HG02938 (cell line): Measurements from ENCODE around the gene RUSF1.
"Not testable (repeated sequence)": the region's sequence is repeated elsewhere in the genome, so short reads cannot be mapped to it uniquely, and the experiment has no call there.

Experiments
- ATAC-seq: cut with Tn5 transposase; IDR thresholded peaks from one replicate; pipeline ENCODE4 v1.9.1; 2021; ENCODE audit warnings: mild to moderate bottlenecking, moderate library complexity; ENCODE audit not compliant: unreplicated experiment

RUSF1 gene

DNA sequence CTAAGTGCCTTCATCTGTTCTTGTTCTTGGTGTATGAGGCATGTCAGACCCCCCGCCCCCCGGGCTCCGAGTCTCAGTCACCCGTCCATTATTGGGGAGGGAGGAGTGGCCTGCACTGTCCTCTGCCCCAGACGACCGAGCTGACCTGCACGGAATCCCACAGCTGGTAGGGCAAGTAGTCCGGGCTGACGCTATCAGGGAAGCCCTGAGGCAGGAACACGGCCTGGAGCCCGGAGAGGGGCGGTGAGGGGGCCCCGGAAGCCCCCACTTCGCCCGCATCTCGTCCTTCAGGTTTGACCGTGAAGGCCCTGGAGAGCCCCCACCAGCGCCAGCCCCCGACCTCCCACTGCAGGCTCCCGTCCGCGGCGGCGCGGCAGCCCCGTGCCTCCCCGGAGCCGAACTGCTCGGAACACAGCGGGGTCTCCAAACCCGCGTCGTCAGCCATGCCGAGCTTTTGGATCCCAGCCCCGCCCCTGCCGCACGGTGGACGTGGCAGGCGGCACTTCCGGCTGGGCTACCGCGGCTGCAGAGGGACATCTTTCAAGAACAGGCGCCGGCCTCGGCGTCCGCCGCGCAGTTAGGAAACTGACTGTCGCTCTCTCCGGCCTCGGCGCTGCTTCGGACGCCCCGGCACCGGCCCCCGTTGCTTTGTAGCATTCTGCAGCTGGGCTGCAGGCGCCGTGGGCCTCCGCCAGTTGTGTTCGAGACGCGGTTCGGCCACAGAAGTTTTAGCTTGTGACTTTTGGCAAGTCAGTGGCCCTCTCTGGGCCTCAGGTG, at the start of gene RUSF1:
Gene RUSF1, minus strand, starts transcription at position 463 of the 777 bp plus-strand sequence. Its CDS starts 18 bp downstream, at position 445.
- peak; percentile 80 for ATAC-seq

DNA sequence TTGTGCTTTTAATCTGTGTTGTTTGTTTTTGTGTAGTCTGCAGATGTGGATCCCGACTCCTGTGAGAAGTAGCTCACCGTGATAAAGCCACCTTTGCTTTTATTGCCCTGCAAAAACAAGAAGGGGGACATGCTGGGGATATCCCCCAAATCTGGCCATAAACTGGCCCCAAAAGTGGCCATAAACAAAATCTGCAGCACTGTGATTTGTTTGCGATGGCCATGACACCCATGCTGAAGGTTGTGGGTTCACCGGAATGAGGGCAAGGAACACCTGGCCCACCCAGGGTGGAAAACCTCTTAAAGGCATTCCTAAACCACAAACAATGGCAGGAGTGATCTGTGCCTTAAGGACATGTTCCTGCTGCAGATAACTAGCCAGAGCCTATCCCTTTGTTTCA, 34.6 kb upstream of the RUSF1 start:
- ATAC-seq = no peak

DNA sequence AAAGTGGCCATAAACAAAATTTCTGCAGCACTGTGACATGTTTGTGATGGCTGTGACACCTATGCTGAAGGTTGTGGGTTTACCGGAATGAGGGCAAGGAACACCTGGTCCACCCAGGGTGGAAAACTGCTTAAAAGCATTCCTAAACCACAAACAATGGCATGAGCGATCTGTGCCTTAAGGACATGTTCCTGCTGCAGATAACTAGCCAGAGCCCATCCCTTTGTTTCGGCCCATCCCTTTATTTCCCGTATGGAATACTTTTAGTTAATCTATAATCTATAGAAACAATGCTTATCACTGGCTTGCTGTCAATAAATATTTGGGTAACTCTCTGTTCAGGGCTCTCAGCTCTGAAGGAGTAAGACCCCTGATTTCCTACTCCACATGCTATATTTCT, 31.6 kb upstream of the RUSF1 start:
- not testable (repeated sequence) for ATAC-seq

DNA sequence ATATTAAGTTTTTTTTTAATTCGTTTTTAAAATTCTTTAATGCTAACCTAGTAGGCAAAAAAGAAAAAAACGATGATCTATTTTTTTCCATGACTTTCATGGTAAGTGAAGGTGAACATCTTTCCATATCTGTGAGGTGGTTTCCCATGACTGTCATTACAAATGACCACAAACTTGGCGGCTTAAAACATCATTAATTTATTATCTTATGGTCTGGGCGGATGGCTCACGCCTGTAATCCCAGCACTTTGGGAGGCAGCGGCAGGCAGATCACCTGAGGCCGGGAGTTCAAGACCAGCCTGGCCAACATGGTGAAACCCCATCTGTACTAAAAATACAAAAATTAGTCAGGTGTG, 30.0 kb upstream of the RUSF1 start:
- not testable (repeated sequence) for ATAC-seq

DNA sequence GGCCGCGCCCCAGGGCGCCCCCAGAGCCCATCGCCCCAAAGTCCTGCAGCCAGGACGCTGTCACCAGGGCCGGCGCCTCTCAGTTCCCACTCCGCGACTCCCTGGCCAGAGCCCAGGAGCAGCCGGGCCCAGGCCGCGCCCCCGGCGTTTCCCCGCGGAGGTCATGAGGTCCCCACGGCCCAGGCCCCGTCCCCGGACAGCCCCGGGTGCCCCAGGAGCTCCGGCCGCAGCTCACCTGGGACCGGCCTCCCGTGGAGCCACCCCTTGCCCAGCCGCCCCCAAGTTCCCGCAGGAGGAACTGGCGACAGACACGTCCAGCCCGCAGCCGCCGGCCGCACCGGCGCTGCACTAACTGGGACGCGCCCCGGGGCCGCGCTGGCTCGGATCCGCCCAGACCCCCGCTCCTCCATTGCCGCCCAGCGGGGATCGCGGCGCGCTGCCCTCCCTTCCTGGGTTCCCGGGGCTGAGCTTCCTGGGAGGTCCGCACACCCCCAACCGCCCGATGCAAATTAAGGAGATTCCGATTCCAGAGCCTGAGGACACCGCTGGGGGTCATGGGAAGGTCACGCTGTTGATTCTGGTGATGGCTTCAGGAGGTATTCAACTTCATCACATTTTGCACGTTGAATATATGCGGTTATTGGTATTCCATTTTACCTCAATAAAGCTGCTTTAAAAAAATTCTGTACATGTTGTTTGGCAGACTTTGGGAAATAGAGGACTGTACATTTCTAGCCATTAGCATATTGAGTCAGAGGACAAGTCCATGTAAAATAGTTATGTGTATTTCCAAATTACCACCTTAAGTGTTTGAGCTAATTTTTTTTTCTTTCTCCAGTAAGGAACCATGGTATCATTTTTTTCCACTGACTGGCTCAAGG, 29.4 kb upstream of the RUSF1 start:
- no peak for ATAC-seq

DNA sequence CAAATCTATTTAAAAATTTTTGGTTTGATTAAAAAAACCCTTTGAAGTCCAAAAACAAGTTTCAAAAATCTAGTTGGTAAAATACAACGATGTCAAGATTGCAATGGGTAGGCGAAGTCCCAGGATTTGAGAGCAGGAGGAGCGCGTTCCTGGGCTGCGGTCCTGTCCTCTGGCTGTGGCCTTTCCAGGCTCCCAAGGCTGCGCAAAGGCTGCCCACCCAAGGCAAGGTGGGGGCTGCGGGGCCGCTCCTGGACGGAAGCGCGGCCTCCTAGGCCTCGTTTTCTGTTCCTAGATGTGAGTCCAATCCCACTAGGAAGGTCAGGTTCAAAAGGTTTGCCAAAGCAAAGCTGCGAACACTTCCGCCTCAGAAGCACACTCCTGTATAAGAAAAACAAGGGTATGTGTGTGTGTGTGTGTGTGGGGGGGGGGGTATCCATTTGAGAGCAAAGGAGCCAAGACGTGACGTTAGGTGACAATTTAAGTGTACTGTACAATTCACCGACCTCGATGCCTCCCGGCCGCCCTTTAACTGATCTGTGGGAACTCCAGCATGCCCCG, 28.7 kb upstream of the RUSF1 start:
- no peak for ATAC-seq

DNA sequence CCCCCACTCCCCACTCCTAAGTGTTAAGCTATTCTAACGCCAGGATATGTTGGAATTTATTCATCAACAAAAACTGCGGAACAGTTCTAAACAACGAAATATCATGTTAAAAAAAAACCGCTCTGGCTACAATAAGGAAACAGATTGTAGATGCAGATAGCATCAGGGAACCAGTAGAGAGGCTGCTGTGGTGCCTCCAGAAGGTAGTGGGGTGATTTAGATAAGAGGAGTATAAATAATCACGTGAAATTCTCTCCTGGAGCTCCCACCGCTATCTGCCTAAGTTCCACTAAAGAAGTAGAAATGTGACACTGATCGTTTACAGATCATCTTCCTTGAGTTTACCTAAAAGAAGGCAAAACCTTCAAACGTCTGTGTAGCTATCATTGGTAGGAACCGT, 27.5 kb upstream of the RUSF1 start:
- ATAC-seq = no peak

DNA sequence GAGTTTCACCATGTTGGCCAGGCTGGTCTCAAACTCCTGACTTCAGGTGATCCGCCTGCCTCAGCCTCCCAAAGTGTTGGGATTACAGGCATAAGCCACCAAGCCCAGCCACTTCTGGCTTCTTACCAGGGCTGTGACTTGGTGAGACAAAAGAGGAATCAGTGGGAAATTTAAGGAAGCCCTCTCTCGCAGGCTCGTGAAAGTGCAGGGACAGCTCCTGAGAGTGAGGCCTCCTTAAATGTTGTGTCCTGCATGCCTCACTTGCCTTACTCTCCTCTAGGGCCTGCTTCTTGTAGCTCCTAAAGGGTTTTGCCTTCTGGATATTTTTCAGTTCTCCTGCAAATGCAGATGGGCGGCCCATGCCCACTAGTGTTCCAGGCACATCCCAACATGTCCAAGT, 24.7 kb upstream of the RUSF1 start:
- ATAC-seq = no peak

DNA sequence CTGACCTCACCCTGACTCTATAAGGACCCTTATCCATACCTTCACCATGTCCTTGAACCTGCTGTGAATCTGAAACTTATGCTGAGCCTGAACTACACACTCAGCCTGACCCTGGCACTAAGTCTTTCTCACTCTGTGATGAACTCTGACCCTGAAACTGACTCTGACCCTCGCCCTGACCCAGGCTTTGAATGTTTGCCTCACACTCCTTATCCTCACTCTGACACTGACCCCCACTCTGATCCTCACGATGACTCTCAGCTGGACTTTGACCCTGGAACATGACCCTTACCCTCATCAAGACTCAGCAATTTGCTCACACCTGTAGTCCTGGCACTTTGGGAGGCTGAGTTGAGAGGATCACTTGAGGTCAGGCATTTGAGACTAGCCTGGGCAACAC, 23.9 kb upstream of the RUSF1 start:
- no peak for ATAC-seq

DNA sequence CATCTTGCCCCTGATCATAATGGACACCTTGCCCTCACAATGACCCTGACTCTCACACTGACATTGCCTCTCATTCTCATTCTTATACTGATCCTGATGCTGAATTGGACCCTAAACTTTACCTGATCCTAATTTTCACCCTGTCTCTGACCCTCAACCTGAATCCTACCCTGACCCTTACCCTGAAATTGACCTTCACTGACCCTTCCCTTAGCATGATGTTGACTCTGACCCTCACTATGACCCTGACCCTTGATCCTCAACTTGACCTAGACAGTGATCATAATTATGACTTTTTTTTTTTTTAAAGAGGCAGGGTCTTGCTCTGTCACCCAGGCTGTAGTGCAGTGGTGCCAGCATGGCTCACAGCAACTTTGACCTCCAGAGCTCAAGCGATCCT, 22.9 kb upstream of the RUSF1 start:
- ATAC-seq = no peak

DNA sequence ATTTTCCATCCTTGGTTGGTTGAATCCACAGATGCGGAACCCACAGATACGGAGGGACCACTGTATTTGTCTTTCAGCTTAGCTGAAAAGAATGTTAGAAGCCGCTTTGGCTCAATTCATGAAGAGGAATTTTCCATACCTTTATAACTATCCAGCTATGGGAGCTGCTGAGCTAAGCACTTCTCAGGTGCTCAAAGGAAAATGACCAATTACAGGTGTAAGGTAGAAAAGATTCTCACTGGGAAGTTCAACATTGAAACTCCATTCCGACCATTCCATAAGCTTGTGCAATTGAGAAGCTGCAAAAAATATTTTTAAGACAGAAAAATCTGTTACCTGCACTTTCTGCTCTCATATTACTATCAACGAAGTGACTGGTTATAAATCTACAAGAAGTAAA, 22.2 kb upstream of the RUSF1 start:
- ATAC-seq = no peak

DNA sequence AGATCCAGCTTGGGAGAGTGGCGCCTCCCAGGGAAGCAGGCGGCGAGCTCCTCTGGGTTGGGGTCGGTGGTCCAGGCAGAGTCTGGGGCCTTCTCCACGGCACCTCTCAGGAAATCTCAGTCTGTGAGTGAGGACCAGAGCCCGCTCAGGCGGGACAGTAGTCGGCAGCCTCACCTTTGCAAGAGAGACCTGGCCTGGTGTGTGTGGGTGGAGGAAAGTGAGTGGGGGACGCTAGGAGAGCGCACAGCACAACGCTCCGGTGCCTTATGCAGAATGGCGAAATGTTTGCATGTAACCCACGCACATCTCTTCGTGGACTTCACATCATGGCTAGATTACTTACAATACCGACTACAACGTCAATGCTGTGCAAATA, 21.7 kb upstream of the RUSF1 start:
- no peak for ATAC-seq

DNA sequence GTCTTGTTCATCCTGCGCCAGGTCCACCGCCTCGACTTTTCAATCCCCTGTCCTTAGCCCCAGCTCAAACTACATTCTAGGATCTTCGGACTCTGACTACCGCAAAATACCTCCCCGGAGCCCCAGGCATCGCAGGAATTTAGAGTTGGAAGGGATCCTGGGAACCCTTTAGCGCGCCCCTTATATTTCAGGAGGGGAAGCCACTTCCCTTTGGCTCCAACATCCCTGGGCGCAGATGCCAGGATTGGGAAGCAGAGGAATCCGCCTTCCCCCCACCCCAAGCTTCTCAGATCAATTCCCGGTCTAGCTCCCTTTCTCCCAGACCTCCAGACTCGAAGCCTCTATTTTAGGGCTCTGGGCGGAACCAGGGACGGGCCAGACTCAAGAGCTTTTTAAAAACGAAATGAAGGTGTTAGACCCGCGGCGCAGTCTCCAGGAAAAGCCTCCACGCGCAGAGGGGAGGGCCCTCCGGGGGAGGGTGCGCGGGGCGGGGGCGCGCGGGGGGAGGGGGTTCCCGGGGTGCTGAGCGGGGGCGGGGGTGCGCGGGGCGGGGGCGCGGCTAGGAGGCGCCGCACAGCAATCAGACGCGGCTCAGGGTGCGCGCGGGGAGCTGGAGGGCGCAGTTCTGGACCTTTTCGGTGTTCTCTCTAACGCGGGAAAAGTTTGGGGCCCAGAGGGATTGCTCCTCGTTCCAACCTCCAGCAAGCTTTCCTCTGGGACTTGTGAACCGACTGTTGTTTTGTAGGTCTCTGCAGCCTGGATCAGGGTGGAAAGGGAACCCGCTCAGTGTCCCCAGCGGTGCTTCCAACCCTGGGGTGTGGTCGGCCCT, 21.1 kb upstream of the RUSF1 start:
- no peak for ATAC-seq

DNA sequence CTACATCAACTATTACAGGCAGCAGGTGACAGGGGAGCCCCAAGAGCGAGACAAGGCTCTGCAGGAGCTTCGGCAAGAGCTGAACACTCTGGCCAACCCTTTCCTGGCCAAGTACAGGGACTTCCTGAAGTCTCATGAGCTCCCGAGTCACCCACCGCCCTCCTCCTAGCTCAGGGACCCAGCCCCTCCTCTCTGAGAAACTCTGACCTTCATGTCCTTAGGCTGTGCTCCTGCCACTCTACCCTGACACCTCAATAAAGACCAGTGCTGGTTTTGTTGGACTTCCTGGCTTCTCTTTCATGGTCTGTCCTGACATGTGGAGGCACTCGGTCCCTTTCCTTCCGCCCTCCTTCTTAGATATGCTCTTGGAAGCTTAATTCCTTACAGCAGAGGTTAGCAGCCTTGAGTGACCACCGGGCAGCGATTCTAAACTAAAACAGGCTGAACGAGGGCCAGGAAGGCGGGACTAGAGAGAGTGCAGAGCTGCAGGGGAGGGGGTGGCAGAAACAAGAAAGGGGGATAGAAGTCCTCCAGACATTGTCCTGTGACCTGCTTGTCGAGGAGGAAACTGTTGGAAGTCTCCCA, 20.4 kb upstream of the RUSF1 start:
- ATAC-seq = no peak

DNA sequence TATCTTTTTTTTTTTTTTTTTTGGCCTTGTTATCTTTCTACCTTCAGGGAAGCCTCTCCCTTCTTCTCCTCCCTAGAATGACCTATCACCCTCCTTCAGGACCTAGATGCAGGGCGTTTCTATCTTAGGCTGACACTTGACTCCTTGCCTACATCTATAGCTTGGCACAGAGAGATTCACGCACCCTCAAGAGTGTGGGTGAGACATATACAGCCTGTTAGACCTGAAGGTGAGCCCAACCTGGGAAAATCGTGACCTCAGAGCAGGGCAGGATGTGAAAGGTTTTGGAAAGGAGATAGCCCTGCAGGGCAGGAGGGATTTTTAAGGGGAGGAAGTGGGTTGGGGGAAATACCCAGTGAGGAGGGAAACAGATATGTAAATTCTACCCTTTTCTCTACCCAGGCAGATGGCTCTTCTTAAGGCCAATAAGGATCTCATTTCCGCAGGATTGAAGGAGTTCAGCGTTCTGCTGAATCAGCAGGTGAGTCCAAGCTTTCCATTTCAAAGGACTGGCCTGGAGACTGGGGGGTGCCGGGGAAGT, 19.6 kb upstream of the RUSF1 start, which contains the start of gene AHSP:
Gene AHSP, plus strand, starts transcription at position 167 of the 541 bp plus-strand sequence. Its CDS starts 240 bp downstream, at position 407.
- ATAC-seq = no peak

DNA sequence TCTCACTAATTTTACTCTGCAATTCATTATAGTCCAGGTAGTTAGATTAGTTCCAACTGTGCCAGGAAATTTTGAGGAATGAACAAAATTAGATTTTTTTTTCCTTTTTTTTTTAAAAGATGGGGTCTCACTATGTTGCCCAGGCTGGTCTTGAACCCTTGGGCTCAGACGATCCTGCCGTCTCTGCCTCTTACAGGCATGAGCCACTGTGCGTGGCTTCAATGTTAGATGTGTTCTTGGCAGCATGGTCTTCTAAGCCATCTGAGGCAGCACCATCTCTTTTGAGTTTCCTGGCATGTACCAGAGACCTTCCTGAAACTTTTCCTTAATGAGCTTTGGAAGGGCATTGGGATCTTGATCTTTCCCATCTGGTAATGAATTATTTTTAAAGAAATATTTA, 16.9 kb upstream of the RUSF1 start:
- ATAC-seq = no peak

DNA sequence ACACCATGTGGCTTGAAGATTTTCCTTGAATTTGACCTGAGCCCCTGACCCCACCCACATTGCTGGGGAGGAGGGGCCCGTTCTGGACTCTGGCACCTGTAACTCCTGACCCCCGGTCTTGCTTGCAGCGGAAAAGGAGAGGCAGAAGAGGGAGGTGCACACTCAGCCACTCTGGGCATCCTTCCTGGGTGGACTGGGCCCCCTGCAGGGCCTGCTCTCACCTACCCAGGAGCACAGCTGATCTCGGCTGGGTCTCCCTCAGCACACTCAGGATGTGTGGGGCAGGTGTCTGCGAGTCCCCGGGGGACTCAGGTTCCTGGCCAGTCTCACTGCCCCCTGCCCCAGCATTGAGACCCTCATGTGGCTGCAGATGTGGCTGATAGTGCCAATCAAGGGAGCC, 15.6 kb upstream of the RUSF1 start:
- not testable (repeated sequence) for ATAC-seq

DNA sequence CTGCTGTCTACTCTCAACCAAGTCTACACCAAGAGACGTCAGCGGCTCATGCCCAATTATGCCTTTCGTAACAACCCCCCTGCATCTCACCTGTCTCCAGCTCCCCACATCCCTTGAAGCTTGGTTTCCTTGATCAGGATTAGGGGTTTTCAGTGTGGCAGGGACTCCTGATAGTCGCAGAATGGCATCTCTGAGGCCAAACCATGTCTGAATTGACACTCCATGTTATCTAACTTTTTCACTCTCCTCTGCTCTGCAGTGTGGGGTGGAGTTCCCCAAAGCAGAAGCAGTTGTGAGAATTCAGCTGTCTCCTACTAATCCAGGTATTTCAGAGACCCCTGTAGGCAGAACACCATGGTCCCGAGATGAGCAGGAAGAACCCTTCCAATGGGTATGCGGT, 13.9 kb upstream of the RUSF1 start:
- ATAC-seq = no peak

DNA sequence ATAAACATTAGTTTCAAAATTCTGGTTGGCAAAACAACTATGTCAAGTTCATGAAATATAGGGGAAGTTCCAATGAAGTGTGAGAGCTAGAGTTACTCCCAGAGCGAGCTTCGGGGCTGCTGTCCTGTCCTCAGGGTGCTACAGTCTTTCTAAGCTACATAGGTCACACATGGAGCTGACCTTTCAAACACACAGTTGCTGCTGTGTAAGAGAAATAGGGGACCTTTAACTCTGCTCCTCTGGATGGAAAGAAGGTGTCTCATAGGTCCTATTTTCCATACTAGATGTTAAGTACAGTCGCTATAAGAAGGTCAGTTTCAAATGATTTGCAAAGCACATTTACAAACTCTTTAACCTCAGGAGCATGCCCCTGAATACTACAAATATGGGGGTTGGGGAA, 13.2 kb upstream of the RUSF1 start:
- no peak for ATAC-seq

DNA sequence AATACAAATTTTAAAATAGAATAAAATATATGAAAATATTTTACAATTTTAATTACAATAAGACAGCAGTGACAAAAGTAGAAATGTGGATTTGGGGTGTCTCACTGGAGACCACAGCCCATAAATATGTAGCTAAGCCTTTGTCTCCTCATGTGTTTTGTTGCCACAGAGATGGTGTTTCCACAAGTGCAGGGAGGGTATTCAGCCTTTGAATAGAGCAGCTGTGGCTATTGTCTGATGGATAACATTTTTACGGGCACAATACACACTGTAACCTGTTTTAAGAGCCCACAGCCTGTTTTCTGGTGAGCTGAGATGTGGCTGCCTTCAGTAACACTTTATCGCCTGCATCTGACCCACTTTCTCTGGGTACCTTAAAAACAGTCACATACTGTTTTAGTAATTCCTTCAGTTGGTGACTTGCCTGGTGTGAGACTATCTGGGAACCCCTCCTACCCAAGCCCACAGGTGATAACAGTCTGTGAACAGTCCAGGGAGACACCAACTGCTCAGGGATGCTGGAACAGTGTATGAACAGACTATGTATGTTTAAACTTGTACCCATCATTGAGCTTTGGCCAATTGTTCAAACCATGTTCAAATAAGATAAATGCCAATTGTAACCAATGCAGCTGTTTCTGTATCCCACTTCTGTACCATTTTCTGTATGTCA, 11.7 kb upstream of the RUSF1 start:
- ATAC-seq = no peak
